ENCODE results near the gene NECAP2. TPM values are rescaled to one million over a fixed set of nuclear protein-coding genes. Genes with fewer than 3 reads are reported as not detected.

NECAP2 gene, protein sequence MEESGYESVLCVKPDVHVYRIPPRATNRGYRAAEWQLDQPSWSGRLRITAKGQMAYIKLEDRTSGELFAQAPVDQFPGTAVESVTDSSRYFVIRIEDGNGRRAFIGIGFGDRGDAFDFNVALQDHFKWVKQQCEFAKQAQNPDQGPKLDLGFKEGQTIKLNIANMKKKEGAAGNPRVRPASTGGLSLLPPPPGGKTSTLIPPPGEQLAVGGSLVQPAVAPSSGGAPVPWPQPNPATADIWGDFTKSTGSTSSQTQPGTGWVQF
- 10 to 100 TPM; 36.0 to 60.1 (median 38.6) TPM for total RNA-seq

DNA sequence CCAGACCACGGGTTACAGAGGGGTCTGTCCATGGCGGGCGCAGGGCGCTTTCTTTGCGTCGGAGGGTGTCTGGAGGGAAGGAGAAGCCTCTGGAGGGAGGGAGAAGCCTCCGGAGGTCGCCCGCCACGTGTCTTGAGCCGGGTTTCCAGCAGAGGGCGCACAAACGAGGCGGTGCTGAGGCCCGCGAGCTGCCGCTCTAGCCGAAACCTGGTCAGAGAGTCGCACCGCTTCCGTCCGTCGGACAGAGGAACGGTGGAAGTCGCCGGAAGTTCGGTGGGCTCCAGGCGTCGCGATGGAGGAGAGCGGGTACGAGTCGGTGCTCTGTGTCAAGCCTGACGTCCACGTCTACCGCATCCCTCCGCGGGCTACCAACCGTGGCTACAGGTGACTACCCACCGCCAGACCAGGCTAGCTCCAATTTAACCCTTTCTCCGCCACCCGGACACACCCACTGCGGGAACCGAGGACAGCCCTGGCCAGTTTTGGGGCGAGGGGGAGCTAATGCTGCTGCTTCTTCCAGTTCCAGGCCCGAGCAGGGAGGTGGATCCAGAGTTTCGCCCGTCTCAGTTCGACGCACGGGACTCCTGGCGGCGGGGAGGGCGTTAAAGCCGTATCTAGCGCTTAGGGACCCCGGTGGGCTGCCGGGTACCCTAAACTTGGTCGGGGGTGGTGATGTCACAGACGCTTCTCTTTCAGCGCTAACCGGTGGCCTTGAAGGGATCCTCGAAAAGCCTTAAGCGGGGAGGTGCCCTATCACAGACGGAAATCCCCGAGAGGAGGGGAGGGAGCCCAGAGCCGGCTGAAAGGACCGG, at the start of gene NECAP2:
Gene NECAP2 (plus strand): TSS at position 255 of the 812 bp plus-strand sequence. CDS start 38 bp downstream, at position 293.
- no peaks in the 10 kb centered on the region for H3K27me3 ChIP-seq
- H3K4me1 ChIP-seq: peaks cover 0 to 5% of the 10 kb centered on the region in 2 donors
- peak within 1 kb of the TSS; percentile 65 to 80 for H3K4me3 ChIP-seq
- peak in 1 of 2 donors; percentile 32 for TF ChIP-seq POLR2A (IDR thresholded peaks at IDR 0.05)
- TF ChIP-seq, protein P1, sequence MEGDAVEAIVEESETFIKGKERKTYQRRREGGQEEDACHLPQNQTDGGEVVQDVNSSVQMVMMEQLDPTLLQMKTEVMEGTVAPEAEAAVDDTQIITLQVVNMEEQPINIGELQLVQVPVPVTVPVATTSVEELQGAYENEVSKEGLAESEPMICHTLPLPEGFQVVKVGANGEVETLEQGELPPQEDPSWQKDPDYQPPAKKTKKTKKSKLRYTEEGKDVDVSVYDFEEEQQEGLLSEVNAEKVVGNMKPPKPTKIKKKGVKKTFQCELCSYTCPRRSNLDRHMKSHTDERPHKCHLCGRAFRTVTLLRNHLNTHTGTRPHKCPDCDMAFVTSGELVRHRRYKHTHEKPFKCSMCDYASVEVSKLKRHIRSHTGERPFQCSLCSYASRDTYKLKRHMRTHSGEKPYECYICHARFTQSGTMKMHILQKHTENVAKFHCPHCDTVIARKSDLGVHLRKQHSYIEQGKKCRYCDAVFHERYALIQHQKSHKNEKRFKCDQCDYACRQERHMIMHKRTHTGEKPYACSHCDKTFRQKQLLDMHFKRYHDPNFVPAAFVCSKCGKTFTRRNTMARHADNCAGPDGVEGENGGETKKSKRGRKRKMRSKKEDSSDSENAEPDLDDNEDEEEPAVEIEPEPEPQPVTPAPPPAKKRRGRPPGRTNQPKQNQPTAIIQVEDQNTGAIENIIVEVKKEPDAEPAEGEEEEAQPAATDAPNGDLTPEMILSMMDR (IDR thresholded peaks at IDR 0.05): peak; percentile 89 to 92 (median 90)
- H3K36me3 ChIP-seq: no peaks in the 10 kb centered on the region
- intact Hi-C loops (cut with DNase I; ENCODE audit: low total_unique reads): no loop called here
- peak within 1 kb of the TSS; percentile 65 to 70 for H3K27ac ChIP-seq
- no peaks in the 10 kb centered on the region for H3K9me3 ChIP-seq
- peak; percentile 88 to 94 for DNase-seq

DNA sequence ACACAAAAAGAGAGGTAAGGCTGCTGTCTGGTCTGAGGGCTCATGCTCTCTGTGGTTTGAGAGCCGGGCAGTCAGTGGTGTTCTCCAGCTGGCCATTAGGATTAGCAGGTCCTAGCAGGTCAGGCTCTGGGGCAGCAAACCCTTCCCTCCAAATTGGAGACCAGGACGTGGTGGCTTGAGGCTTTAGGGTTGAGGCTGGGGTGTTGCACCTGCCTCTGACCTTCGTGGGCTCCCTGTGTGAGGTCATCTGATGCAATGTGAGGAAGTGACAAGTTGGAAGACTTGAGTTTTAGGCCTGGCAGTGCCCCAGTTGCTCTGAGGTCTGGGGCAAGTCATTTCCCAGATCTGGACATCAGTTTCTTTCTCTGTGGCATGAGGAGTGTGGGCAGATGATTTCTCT, 49.1 kb upstream of the NECAP2 start:
- intact Hi-C loops (cut with DNase I; ENCODE audit: low total_unique reads): no loop called here
- TF ChIP-seq, protein P1 (IDR thresholded peaks at IDR 0.05): no peak
- TF ChIP-seq POLR2A (IDR thresholded peaks at IDR 0.05): no peak

DNA sequence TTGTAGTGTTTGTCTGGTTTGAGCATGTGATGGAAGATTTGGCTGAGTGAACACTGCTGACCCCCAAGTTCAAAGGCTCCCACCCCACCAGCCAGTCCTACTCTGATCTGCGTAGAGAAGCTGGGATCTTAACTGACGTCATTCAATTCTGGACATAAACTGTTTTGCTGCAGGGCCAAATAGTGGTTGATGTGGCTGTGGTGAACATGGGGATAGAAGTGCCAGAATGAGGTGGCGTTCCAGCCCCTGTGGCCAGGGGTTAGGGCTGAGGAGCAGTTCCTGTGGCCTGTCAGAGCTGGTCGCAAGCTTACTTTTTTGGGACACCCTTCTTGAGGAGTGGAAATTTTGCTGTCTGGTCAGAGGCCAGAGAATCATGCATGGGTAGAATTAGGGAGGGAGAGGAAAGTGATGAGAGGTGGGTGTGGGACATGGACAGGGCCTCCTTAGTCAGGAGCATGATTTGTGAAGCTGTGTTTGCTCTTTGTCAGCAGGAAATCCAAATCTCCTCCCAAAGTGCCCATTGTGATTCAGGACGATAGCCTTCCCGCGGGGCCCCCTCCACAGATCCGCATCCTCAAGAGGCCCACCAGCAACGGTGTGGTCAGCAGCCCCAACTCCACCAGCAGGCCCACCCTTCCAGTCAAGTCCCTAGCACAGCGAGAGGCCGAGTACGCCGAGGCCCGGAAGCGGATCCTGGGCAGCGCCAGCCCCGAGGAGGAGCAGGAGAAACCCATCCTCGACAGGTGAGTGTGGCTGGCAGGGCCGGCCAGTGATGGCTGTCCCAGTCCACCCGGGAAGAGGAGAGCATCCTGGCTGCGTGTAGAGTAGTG, 47.6 kb upstream of the NECAP2 start:
- no peaks in the 10 kb centered on the region for H3K36me3 ChIP-seq
- H3K27ac ChIP-seq: peak overlapping the region in 1 of 2 donors; percentile 26
- H3K4me1 ChIP-seq: peaks cover 5 to 14% of the 10 kb centered on the region in 2 donors

More for the DNA sequence above, 49.1 kb upstream of the NECAP2 start:
- H3K27ac ChIP-seq: peak overlapping the region in 1 of 2 donors; percentile 26
- H3K4me1 ChIP-seq: peaks cover 10 to 21% of the 10 kb centered on the region in 2 donors
- H3K4me3 ChIP-seq: no peak overlapping the region
- no peak for DNase-seq
- no peaks in the 10 kb centered on the region for H3K9me3 ChIP-seq
- no peaks in the 10 kb centered on the region for H3K27me3 ChIP-seq
- H3K36me3 ChIP-seq: no peaks in the 10 kb centered on the region

DNA sequence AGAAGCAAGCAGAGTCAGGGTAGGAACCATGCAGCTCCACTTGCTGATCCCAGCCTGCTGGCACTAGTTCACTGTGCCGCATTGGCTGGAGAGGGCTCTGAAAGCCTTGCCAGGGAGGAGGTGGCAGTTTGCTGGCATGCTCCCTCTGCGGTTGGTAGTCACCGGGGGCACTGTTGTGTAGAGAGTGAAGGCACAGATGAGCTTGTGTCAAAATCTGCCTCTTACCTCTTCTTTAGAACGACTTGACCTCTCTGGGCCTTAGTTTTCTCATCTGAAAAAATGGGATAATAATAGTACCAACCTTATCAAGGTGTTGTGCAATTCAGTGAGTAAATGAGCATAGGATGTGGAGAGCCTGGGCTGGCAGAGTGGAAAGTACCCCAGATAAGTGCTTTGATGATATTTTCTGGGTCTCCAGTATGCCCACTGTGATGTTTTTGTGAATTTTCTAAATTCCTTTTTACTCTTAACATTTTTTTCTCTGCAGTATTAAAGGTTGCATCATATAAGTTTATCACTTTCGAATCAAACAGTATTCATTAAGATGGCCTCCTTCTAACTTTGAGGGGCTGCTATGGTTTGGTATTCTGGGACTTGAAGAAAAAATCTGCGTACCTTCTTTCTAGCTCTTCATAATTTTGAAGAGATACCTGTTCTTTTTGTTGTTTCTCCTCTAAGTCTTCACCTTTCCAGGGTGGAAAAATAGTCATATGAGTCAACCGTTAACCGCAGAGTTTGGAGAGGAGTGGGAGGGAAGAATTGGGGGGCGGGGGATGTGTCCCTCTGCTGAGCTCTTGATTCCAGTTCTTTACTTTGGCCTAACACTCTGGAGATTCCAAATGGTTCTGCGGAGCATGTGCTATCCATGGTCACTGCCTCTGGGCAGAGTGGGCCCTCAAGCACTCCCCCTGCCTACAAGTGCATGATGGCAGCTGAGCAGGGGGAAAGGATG, 46.7 kb upstream of the NECAP2 start:
- intact Hi-C loops (cut with DNase I; ENCODE audit: low total_unique reads): no loop called here
- H3K4me3 ChIP-seq: no peak overlapping the region
- peaks cover 5 to 14% of the 10 kb centered on the region in 2 donors for H3K4me1 ChIP-seq
- DNase-seq: no peak
- no peaks in the 10 kb centered on the region for H3K36me3 ChIP-seq
- no peaks in the 10 kb centered on the region for H3K27me3 ChIP-seq
- H3K27ac ChIP-seq: peak overlapping the region in 1 of 2 donors; percentile 26
- TF ChIP-seq, protein P1 (IDR thresholded peaks at IDR 0.05): no peak
- no peak for TF ChIP-seq POLR2A (IDR thresholded peaks at IDR 0.05)
- no peaks in the 10 kb centered on the region for H3K9me3 ChIP-seq

More for the DNA sequence above, 47.6 kb upstream of the NECAP2 start:
- no peak for DNase-seq
- no peak for TF ChIP-seq POLR2A (IDR thresholded peaks at IDR 0.05)
- TF ChIP-seq, protein P1 (IDR thresholded peaks at IDR 0.05): no peak
- H3K4me3 ChIP-seq: no peak overlapping the region
- no peaks in the 10 kb centered on the region for H3K27me3 ChIP-seq
- intact Hi-C loops (cut with DNase I; ENCODE audit: low total_unique reads): no loop called here
- no peaks in the 10 kb centered on the region for H3K9me3 ChIP-seq

All from uterus (tissue), 4 donors.